ENCODE measurements around the gene RXRA. TPM values are rescaled to one million over a fixed set of nuclear protein-coding genes. Genes with fewer than 3 reads are reported as not detected.
"Not testable (repeated sequence)": the region's sequence is repeated elsewhere in the genome, so short reads cannot be mapped to it uniquely, and the experiment has no call there.

The RXRA gene
- polyA plus RNA-seq, 1 donor from 2014 or later, result 2.7 TPM

- no peak for TF ChIP-seq TAF1 (IDR thresholded peaks at IDR 0.05; ENCODE audit: low read depth)
- TF ChIP-seq RAD21 (conservative IDR thresholded peaks at IDR 0.05), result no peak
Observed at GRCh38 chr9:134306636-134307600, 19.3 kb upstream of the RXRA start (continued).

- no peaks in the 10 kb centered on the region for H3K9me3 ChIP-seq (ENCODE audit: low read length)
- H3K27ac ChIP-seq (ENCODE audit: low read length), result no peak overlapping the region
- H3K9ac ChIP-seq (ENCODE audit: low read length), result no peak overlapping the region
- H4K20me1 ChIP-seq (ENCODE audit: insufficient read depth), result no peaks in the 10 kb centered on the region
- no peak overlapping the region for H3K4me2 ChIP-seq (ENCODE audit: low read length)
- H3K79me2 ChIP-seq (replicated peaks; ENCODE audit: insufficient read depth, low read length), result no peaks in the 10 kb centered on the region
- H3K4me3 ChIP-seq (ENCODE audit: low read length), result no peak overlapping the region
- no peaks in the 10 kb centered on the region for H3F3A ChIP-seq (ENCODE audit: insufficient read depth, low read length, poor library complexity, severe bottlenecking)
- no peaks in the 10 kb centered on the region for H3K36me3 ChIP-seq (ENCODE audit: insufficient read depth, low read length)
- no peak overlapping the region for H2AFZ ChIP-seq (ENCODE audit: low read depth, low read length)
- H3K9me2 ChIP-seq (ENCODE audit: insufficient read depth, low read length), result no peaks in the 10 kb centered on the region
- no peaks in the 10 kb centered on the region for H3K27me3 ChIP-seq (ENCODE audit: insufficient read depth, low read depth, low read length)
- no peak for TF ChIP-seq TAF1 (IDR thresholded peaks at IDR 0.05; ENCODE audit: low read depth)
- no peak for TF ChIP-seq RAD21 (conservative IDR thresholded peaks at IDR 0.05)
- TF ChIP-seq MXI1 (conservative IDR thresholded peaks at IDR 0.05; ENCODE audit: poor library complexity, severe bottlenecking), result no peak
- no peak for TF ChIP-seq SMC3 (conservative IDR thresholded peaks at IDR 0.05; ENCODE audit: poor library complexity)
- no peak for TF ChIP-seq EZH2 (IDR thresholded peaks at IDR 0.05; ENCODE audit: borderline replicate concordance, insufficient read depth, low read length, poor library complexity, severe bottlenecking)
- no peak for TF ChIP-seq REST (IDR thresholded peaks at IDR 0.05; ENCODE audit: borderline replicate concordance)
- no peak for TF ChIP-seq EP300 (conservative IDR thresholded peaks at IDR 0.05; ENCODE audit: poor library complexity, severe bottlenecking)
- TF ChIP-seq POLR2AphosphoS5 (IDR thresholded peaks at IDR 0.05), result no peak
- no peak for TF ChIP-seq CTCF (IDR thresholded peaks at IDR 0.05; ENCODE audit: poor library complexity, severe bottlenecking)
Observed at GRCh38 chr9:134307674-134308638, 18.3 kb upstream of the RXRA start.

- H3F3A ChIP-seq (ENCODE audit: insufficient read depth, low read length, poor library complexity, severe bottlenecking); H3K79me2 ChIP-seq (replicated peaks; ENCODE audit: insufficient read depth, low read length); H2AFZ ChIP-seq (ENCODE audit: low read depth, low read length); H3K9me3 ChIP-seq (ENCODE audit: low read length); H3K4me3 ChIP-seq (ENCODE audit: low read length); H3K27me3 ChIP-seq (ENCODE audit: insufficient read depth, low read depth, low read length); H3K9ac ChIP-seq (ENCODE audit: low read length); H3K4me2 ChIP-seq (ENCODE audit: low read length); H3K36me3 ChIP-seq (ENCODE audit: insufficient read depth, low read length); H4K20me1 ChIP-seq (ENCODE audit: insufficient read depth); H3K27ac ChIP-seq (ENCODE audit: low read length); H3K9me2 ChIP-seq (ENCODE audit: insufficient read depth, low read length): not testable (repeated sequence)
Observed at GRCh38 chr9:134308639-134309220, 17.5 kb upstream of the RXRA start.
